HepG2 (cell line): ENCODE results near the gene ANKRD55.
"Not testable (repeated sequence)": the region's sequence is repeated elsewhere in the genome, so short reads cannot be mapped to it uniquely, and the experiment has no call there.

Experiments
- SETDB1 ChIP-seq: sonication (generic); formaldehyde crosslinking; IDR thresholded peaks from 2 replicates; pipeline ENCODE4 v1.5.1; 2020; ENCODE audit warnings: missing genetic modification reagents, mild to moderate bottlenecking, borderline replicate concordance
- SNAI1 ChIP-seq: sonication (generic); formaldehyde crosslinking; IDR thresholded peaks from 2 replicates; pipeline ENCODE4 v1.5.0; 2020; ENCODE audit warnings: mild to moderate bottlenecking, missing genetic modification reagents, borderline replicate concordance
- SP1 ChIP-seq, 2 experiments: fragments of 450-650 bp in 1 of 2; sonication (generic) in 1 of 2; formaldehyde crosslinking in 1 of 2; IDR thresholded peaks; 2 replicates each; pipeline versions ENCODE4 v1.4.0 to v1.6.1; 2016 to 2020; ENCODE audit warnings: missing genetic modification reagents in 1 of 2
- TAF1 ChIP-seq: sonication (generic); formaldehyde crosslinking; IDR thresholded peaks from 2 replicates; pipeline ENCODE4 v1.4.0; 2020; ENCODE audit warnings: missing genetic modification reagents
- TCF12 ChIP-seq, 2 experiments: fragments of 450-650 bp in 1 of 2; sonication (generic) in 1 of 2; formaldehyde crosslinking in 1 of 2; IDR thresholded peaks; 2 replicates each; pipeline versions ENCODE4 v1.6.1 to v1.8.0; 2017 to 2022; ENCODE audit warnings: antibody characterized with exemption in 1 of 2, mild to moderate bottlenecking in 1 of 2, missing genetic modification reagents in 1 of 2, moderate library complexity in 1 of 2
- ZNF343 ChIP-seq: sonication (generic); formaldehyde crosslinking; IDR thresholded peaks from 2 replicates; pipeline ENCODE4 v1.4.0; 2020; ENCODE audit warnings: mild to moderate bottlenecking, missing genetic modification reagents
- ZNF558 ChIP-seq: sonication (generic); formaldehyde crosslinking; IDR thresholded peaks from 2 replicates; pipeline ENCODE4 v1.9.0; 2022; ENCODE audit warnings: mild to moderate bottlenecking, missing genetic modification reagents, borderline replicate concordance
- TF ChIP-seq, protein P1 (sequence below): sonication (generic); formaldehyde crosslinking; IDR thresholded peaks from 2 replicates; pipeline ENCODE4 v1.5.1; 2020; ENCODE audit warnings: mild to moderate bottlenecking, missing genetic modification reagents, moderate library complexity
- TF ChIP-seq, protein P2 (sequence below): sonication (generic); formaldehyde crosslinking; IDR thresholded peaks from 2 replicates; pipeline ENCODE4 v1.5.1; 2020; ENCODE audit warnings: missing genetic modification reagents, mild to moderate bottlenecking, borderline replicate concordance

DNA sequence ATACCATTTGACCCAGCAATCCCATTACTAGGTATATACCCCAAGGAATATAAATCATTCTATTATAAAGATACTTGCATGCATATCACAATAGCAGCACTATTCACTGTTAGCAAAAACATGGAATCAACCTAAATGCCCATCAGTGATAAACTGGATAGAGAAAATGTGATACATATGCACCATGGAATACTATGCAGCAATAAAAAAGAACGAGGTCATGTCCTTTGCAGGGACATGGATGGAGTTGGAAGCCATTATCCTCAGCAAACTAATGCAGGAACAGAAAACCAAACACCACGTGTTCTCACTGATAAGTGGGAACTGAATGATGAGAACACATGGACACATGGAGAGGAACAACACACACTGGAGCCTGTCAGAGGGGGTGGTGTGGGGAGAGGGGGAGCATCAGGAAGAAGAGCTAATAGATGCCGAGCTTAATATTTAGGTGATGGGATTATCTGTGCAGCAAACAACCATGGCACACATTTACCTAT lies 31.3 kb downstream of the ANKRD55 start:
- not testable (repeated sequence) for TF ChIP-seq SETDB1 (CRISPR knock-in tag); ZNF558 (CRISPR knock-in tag); SNAI1 (CRISPR knock-in tag); ZNF343 (CRISPR knock-in tag); SP1 (IDR thresholded peaks at IDR 0.05); SP1 (CRISPR knock-in tag; IDR thresholded peaks at IDR 0.05); TAF1 (CRISPR knock-in tag); TCF12 (IDR thresholded peaks at IDR 0.05); TCF12 (CRISPR knock-in tag; IDR thresholded peaks at IDR 0.05)
- TF ChIP-seq, protein P1, sequence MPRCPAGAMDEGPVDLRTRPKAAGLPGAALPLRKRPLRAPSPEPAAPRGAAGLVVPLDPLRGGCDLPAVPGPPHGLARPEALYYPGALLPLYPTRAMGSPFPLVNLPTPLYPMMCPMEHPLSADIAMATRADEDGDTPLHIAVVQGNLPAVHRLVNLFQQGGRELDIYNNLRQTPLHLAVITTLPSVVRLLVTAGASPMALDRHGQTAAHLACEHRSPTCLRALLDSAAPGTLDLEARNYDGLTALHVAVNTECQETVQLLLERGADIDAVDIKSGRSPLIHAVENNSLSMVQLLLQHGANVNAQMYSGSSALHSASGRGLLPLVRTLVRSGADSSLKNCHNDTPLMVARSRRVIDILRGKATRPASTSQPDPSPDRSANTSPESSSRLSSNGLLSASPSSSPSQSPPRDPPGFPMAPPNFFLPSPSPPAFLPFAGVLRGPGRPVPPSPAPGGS (CRISPR knock-in tag), result not testable (repeated sequence)
- TF ChIP-seq, protein P2, sequence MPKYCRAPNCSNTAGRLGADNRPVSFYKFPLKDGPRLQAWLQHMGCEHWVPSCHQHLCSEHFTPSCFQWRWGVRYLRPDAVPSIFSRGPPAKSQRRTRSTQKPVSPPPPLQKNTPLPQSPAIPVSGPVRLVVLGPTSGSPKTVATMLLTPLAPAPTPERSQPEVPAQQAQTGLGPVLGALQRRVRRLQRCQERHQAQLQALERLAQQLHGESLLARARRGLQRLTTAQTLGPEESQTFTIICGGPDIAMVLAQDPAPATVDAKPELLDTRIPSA (CRISPR knock-in tag), result not testable (repeated sequence)
